ENCODE measurements around the gene EMP2.

- TF ChIP-seq POLR2AphosphoS5 (IDR thresholded peaks at IDR 0.05) (no peak), POLR2A (IDR thresholded peaks at IDR 0.05) (no peak)
These were observed 76.0 kb downstream of the EMP2 start for GRCh38 chr16:10504404-10504885.

Measured in spleen (tissue), 3 donors.